H1 (cell line): ENCODE measurements around the gene HNRNPK. TPM values are rescaled to one million over a fixed set of nuclear protein-coding genes. Genes with fewer than 3 reads are reported as not detected.

Experiments used
- CTCF ChIA-PET: fragments of 300-600 bp; sonication (Branson Sonifier 250); formaldehyde crosslinking; loops from one replicate; lab custom pipeline; 2021; ENCODE audit not compliant: partially characterized antibody; lab: Charles Lee
- POLR2A ChIA-PET: fragments of 300-600 bp; sonication (Branson Sonifier 250); formaldehyde crosslinking; loops from one replicate; lab custom pipeline; 2021; ENCODE audit warnings: inconsistent platforms; ENCODE audit not compliant: partially characterized antibody; lab: Charles Lee
- DNase-seq, 2 experiments: peaks; one replicate each; pipeline versions ENCODE4 v3.0.0 to v3.0.0-alpha.2; 2010 to 2022; ENCODE audit warnings: low spot score in 2 of 2, low read depth in 1 of 2, mixed read lengths in 1 of 2
- FAIRE-seq: peaks from 2 replicates; lab custom pipeline; 2011; peaks lifted over from hg19 to GRCh38; lab: Jason Lieb, UNC
- H2AFZ ChIP-seq: 2 replicates; pipeline ENCODE4 v1.8.1; 2012; ENCODE audit warnings: low read length, inconsistent platforms
- H2AK5ac ChIP-seq: 2 replicates; pipeline ENCODE4 v1.6.1; 2013; ENCODE audit warnings: low read depth, low read length
- H2BK120ac ChIP-seq: replicated peaks from 2 replicates; pipeline ENCODE3; 2013; ENCODE audit warnings: low read depth, low read length, inconsistent platforms
- H2BK12ac ChIP-seq: 2 replicates; pipeline ENCODE4 v1.6.1; 2013; ENCODE audit warnings: low read depth, low read length
- H2BK15ac ChIP-seq: 2 replicates; pipeline ENCODE4 v1.6.1; 2013; ENCODE audit warnings: low read length
- H2BK20ac ChIP-seq: 2 replicates; pipeline ENCODE4 v1.6.1; 2013; ENCODE audit warnings: low read length
- H2BK5ac ChIP-seq: 2 replicates; pipeline ENCODE4 v1.6.1; 2013; ENCODE audit warnings: low read depth, low read length
- H3K14ac ChIP-seq: 2 replicates; pipeline ENCODE4 v1.6.1; 2013; ENCODE audit warnings: inconsistent platforms; ENCODE audit not compliant: insufficient read length
- H3K18ac ChIP-seq: 2 replicates; pipeline ENCODE4 v1.6.1; 2013; ENCODE audit warnings: low read length; ENCODE audit errors: extremely low read depth
- H3K23ac ChIP-seq: 2 replicates; pipeline ENCODE4 v1.6.1; 2013; ENCODE audit warnings: inconsistent platforms; ENCODE audit not compliant: insufficient read length
- H3K23me2 ChIP-seq: 2 replicates; pipeline ENCODE4 v1.6.1; 2013; ENCODE audit warnings: low read depth, low read length
- H3K27ac ChIP-seq: 2 replicates; pipeline ENCODE4 v1.6.1; 2011; ENCODE audit warnings: low read depth, low read length, inconsistent platforms
- H3K27me3 ChIP-seq, 4 experiments: replicated peaks in 1 of 4; 1 replicate in 1 of 4; 2 replicates in 3 of 4; pipeline versions ENCODE4 v1.6.1 to v1.8.1; 2011 to 2013; ENCODE audit warnings: low read length in 3 of 4, mild to moderate bottlenecking in 3 of 4, inconsistent platforms in 2 of 4, mixed read lengths in 2 of 4, moderate library complexity in 1 of 4; ENCODE audit not compliant: control insufficient read depth in 3 of 4, insufficient read depth in 3 of 4; ENCODE audit errors: extremely low read depth in 1 of 4
- H3K36me3 ChIP-seq, 4 experiments: 2 replicates each; pipeline versions ENCODE4 v1.6.1 to v1.8.1; 2011 to 2013; ENCODE audit warnings: mild to moderate bottlenecking in 4 of 4, low read length in 3 of 4, moderate library complexity in 2 of 4, control low read depth in 1 of 4, inconsistent platforms in 1 of 4; ENCODE audit not compliant: insufficient read depth in 4 of 4, control insufficient read depth in 2 of 4
- H3K4ac ChIP-seq: replicated peaks from 2 replicates; pipeline ENCODE3; 2013; ENCODE audit warnings: low read length, low read depth, mixed read lengths, inconsistent platforms; ENCODE audit not compliant: insufficient read length
- H3K4me1 ChIP-seq, 4 experiments: replicated peaks in 1 of 4; 1 replicate in 1 of 4; 2 replicates in 3 of 4; pipeline versions ENCODE4 v1.6.1 to v1.8.1; 2011 to 2013; ENCODE audit warnings: low read length in 3 of 4, inconsistent platforms in 2 of 4, mixed read lengths in 1 of 4; ENCODE audit not compliant: insufficient read depth in 4 of 4, control insufficient read depth in 3 of 4
- H3K4me2 ChIP-seq, 2 experiments: 2 replicates each; pipeline versions ENCODE4 v1.6.1 to v1.8.1; 2011 to 2013; ENCODE audit warnings: low read depth in 2 of 2, low read length in 2 of 2, control low read depth in 1 of 2, inconsistent platforms in 1 of 2, mild to moderate bottlenecking in 1 of 2; ENCODE audit not compliant: insufficient read depth in 1 of 2
- H3K4me3 ChIP-seq, 4 experiments: fragments of 200-600, 300-600 bp in 1 of 4; sonication (generic), shearing (Covaris generic), sonication (Bioruptor Twin) in 1 of 4; 2 replicates each; pipeline versions ENCODE4 v1.5.1 to v1.8.1; 2011 to 2016; ENCODE audit warnings: low read length in 4 of 4, low read depth in 3 of 4, control low read depth in 2 of 4, inconsistent platforms in 2 of 4, mild to moderate bottlenecking in 2 of 4, mixed read lengths in 1 of 4, moderate library complexity in 1 of 4; ENCODE audit not compliant: insufficient read depth in 2 of 4; ENCODE audit errors: extremely low read depth in 1 of 4
- H3K56ac ChIP-seq: replicated peaks from 2 replicates; pipeline ENCODE3; 2013; ENCODE audit warnings: low read depth, mild to moderate bottlenecking, mixed read lengths, low read length, inconsistent platforms; ENCODE audit not compliant: insufficient read length
- H3K79me1 ChIP-seq: 2 replicates; pipeline ENCODE4 v1.6.1; 2013; ENCODE audit warnings: low read depth, low read length, control low read depth
- H3K79me2 ChIP-seq, 2 experiments: 2 replicates each; pipeline versions ENCODE4 v1.6.1 to v1.8.1; 2012 to 2013; ENCODE audit warnings: low read length in 2 of 2, mild to moderate bottlenecking in 2 of 2, inconsistent platforms in 1 of 2; ENCODE audit not compliant: insufficient read depth in 2 of 2, control insufficient read depth in 1 of 2
- H3K9ac ChIP-seq, 4 experiments: replicated peaks in 1 of 4; 1 replicate in 1 of 4; 2 replicates in 3 of 4; pipeline versions ENCODE4 v1.6.1 to v1.8.1; 2011 to 2013; ENCODE audit warnings: low read depth in 3 of 4, low read length in 3 of 4, control low read depth in 2 of 4, mild to moderate bottlenecking in 2 of 4, moderate library complexity in 2 of 4, inconsistent platforms in 1 of 4; ENCODE audit errors: extremely low read depth in 1 of 4
- H3K9me3 ChIP-seq, 2 experiments: 2 replicates each; pipeline versions ENCODE4 v1.6.1 to v1.8.1; 2012 to 2013; ENCODE audit warnings: mild to moderate bottlenecking in 2 of 2, moderate library complexity in 2 of 2, control low read depth in 1 of 2, inconsistent platforms in 1 of 2, low read depth in 1 of 2, low read length in 1 of 2, mixed read lengths in 1 of 2; ENCODE audit not compliant: insufficient read depth in 2 of 2
- H4K20me1 ChIP-seq, 2 experiments: replicated peaks in 1 of 2; 2 replicates each; pipeline versions ENCODE3 to v1.8.1; 2011 to 2013; ENCODE audit warnings: inconsistent platforms in 2 of 2, low read length in 2 of 2, mild to moderate bottlenecking in 1 of 2; ENCODE audit not compliant: insufficient read depth in 2 of 2, control insufficient read depth in 1 of 2
- H4K5ac ChIP-seq: 2 replicates; pipeline ENCODE4 v1.6.1; 2013; ENCODE audit warnings: low read length, low read depth, mixed read lengths, inconsistent platforms; ENCODE audit not compliant: insufficient read length
- H4K8ac ChIP-seq: 2 replicates; pipeline ENCODE4 v1.8.0; 2013; ENCODE audit warnings: mild to moderate bottlenecking, moderate library complexity, low read length, inconsistent platforms; ENCODE audit not compliant: insufficient read depth; ENCODE audit errors: extremely low read depth
- H4K91ac ChIP-seq: replicated peaks from 2 replicates; pipeline ENCODE3; 2013; ENCODE audit warnings: low read length, mixed read lengths, inconsistent platforms; ENCODE audit not compliant: insufficient read length
- CHD2 ChIP-seq: IDR thresholded peaks from 2 replicates; pipeline ENCODE4 v1.6.1; 2012; ENCODE audit warnings: low read length, improper control_type of control experiment
- CREB1 ChIP-seq: IDR thresholded peaks from 2 replicates; pipeline ENCODE4 v1.6.1; 2012; ENCODE audit warnings: inconsistent platforms
- HDAC6 ChIP-seq: IDR thresholded peaks from one replicate; pipeline ENCODE4 v1.7.1; 2012; ENCODE audit warnings: low read depth, mild to moderate bottlenecking, inconsistent platforms, low read length, moderate library complexity
- KDM1A ChIP-seq: fragments of 200-600, 300-600 bp; sonication (generic); IDR thresholded peaks from 2 replicates; pipeline ENCODE4 v1.7.1; 2016; ENCODE audit warnings: mild to moderate bottlenecking, low read length, borderline replicate concordance
- KDM4A ChIP-seq: IDR thresholded peaks from one replicate; pipeline ENCODE4 v1.7.1; 2012; ENCODE audit warnings: low read depth, mild to moderate bottlenecking, moderate library complexity, low read length, inconsistent platforms; ENCODE audit not compliant: severe bottlenecking
- NRF1 ChIP-seq: IDR thresholded peaks from 2 replicates; pipeline ENCODE4 v1.6.1; 2011; ENCODE audit warnings: mild to moderate bottlenecking, low read depth, low read length, improper control_type of control experiment
- POLR2AphosphoS5 ChIP-seq: IDR thresholded peaks from 2 replicates; pipeline ENCODE4 v1.6.1; 2011; ENCODE audit warnings: low read depth, low read length
- RFX5 ChIP-seq: IDR thresholded peaks from 2 replicates; pipeline ENCODE4 v1.6.1; 2011; ENCODE audit warnings: low read depth, low read length, improper control_type of control experiment, borderline replicate concordance
- RXRA ChIP-seq: IDR thresholded peaks from 2 replicates; pipeline ENCODE4 v1.6.1; 2011; ENCODE audit warnings: low read depth, mild to moderate bottlenecking, low read length, moderate library complexity; ENCODE audit not compliant: insufficient read depth
- SAP30 ChIP-seq: fragments of 300-600 bp; sonication (generic); IDR thresholded peaks from 2 replicates; pipeline ENCODE4 v1.7.1; 2012; ENCODE audit warnings: low read length, moderate library complexity, mild to moderate bottlenecking, inconsistent platforms; ENCODE audit not compliant: insufficient read depth, insufficient replicate concordance
- SIN3A ChIP-seq, 2 experiments: IDR thresholded peaks in 1 of 2; conservative IDR thresholded peaks in 1 of 2; 2 replicates each; pipeline ENCODE4 v1.6.1; 2011 to 2012; ENCODE audit warnings: low read length in 2 of 2, improper control_type of control experiment in 1 of 2, low read depth in 1 of 2, mild to moderate bottlenecking in 1 of 2
- SP2 ChIP-seq: IDR thresholded peaks from 2 replicates; pipeline ENCODE4 v1.6.1; 2012; ENCODE audit warnings: mild to moderate bottlenecking, low read length, inconsistent platforms
- TCF12 ChIP-seq: IDR thresholded peaks from 2 replicates; pipeline ENCODE4 v1.6.1; 2011; ENCODE audit warnings: low read depth, mild to moderate bottlenecking, low read length
- WGBS, 2 experiments: shearing (Covaris generic) in 1 of 2; methylation state at CpG; one replicate each; pipeline versions ENCODE4 v1.1.6 to v1.1.7; 2013 to 2015; ENCODE audit warnings: low lambda C conversion rate in 2 of 2, mixed read lengths in 2 of 2, inconsistent platforms in 1 of 2, low coverage in 1 of 2, missing lambda C conversion rate in 1 of 2; ENCODE audit not compliant: insufficient replicate concordance in 2 of 2, insufficient coverage in 1 of 2, insufficient read length in 1 of 2; ENCODE audit errors: extremely low coverage in 1 of 2, missing lambda C conversion rate in 1 of 2; 5-methylcytosine and 5-hydroxymethylcytosine counted together
- polyA plus RNA-seq, 7 experiments: library from polyadenylated mRNA; depleted of rRNA in 3 of 7; stranded (reverse) in 5 of 7; unstranded in 2 of 7; fragments of >200 nt in 5 of 7; fragments of 200-250 nt in 2 of 7; gene quantifications; 1 replicate in 5 of 7; 2 replicates in 1 of 7; 4 replicates in 1 of 7; pipeline versions ENCODE4 v1.2.1 to v1.2.3, GENCODE V29; 2011 to 2013; ENCODE audit warnings: missing spikeins in 2 of 7, mixed read lengths in 2 of 7
- total RNA-seq: library from RNA; stranded (reverse); fragmentation: NEBNext Ultra II Directional; extraction: Animal tissue kit (Norgen Biotek cat#: 25700); gene quantifications from 2 replicates; pipeline ENCODE4 v1.2.1, GENCODE V29; 2021
- TF ChIP-seq, protein P1 (sequence below): IDR thresholded peaks from 2 replicates; pipeline ENCODE4 v1.6.1; 2011; ENCODE audit warnings: low read length, improper control_type of control experiment

The HNRNPK gene
- total and polyA plus RNA-seq, 2 of the 8 experiments (the other 6 are each of a cell fraction or from before 2014, with no cell fraction given), result 414 to 887 TPM

DNA sequence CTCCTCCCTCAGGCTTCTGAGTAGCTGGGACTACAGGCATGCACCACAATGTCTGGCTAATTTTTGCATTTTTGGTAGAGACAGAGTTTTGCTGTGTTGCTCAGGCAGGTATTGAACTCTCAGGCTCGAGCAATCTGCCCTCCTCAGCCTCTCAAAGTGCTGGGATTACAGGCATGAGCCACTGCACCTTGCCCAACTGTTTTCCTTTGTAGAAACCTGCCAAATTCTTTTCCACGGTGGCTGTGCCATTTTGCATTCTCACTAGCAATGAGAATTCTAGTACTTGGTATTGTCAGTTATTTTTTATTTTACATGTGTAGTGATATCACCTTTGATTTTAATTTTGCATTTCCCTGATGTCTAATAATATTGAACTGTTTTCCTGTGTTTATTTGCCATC, 8.4 kb upstream of the HNRNPK start:
- H2BK12ac ChIP-seq, result no peak overlapping the region
- no peak overlapping the region for H4K5ac ChIP-seq
- no peak overlapping the region for H3K27ac ChIP-seq
- H3K9me3 ChIP-seq, result no peaks in the 10 kb centered on the region
- H3K4me1 ChIP-seq, result no peaks in the 10 kb centered on the region; a peak in 1 of 7 replicates
- no peak overlapping the region for H2BK5ac ChIP-seq
- H3K23ac ChIP-seq, result no peak overlapping the region
- DNase-seq (no peak), FAIRE-seq (no peak)
- H2BK120ac ChIP-seq, result no peak overlapping the region
- WGBS, 2 experiments, result 91% methylated on average over 2 of the region's 2 CpGs; no CpG with 5 or more reads in 1 of the 2 experiments
- no peak overlapping the region for H2AFZ ChIP-seq
- no peaks in the 10 kb centered on the region for H3K27me3 ChIP-seq
- H2AK5ac ChIP-seq, result no peak overlapping the region
- ChIA-PET POLR2A (no interaction called here), CTCF (no interaction called here)
- peaks cover 0 to 83% of the 10 kb centered on the region in 2 experiments for H3K79me2 ChIP-seq
- no peaks in the 10 kb centered on the region for H4K20me1 ChIP-seq
- H4K91ac ChIP-seq, result no peak overlapping the region
- peaks cover 0 to 20% (median 4%) of the 10 kb centered on the region in 4 experiments; a peak in 3 of 8 replicates for H3K36me3 ChIP-seq
- H2BK15ac ChIP-seq, result no peak overlapping the region
- no peaks in the 10 kb centered on the region for H3K23me2 ChIP-seq
- no peak overlapping the region for H4K8ac ChIP-seq
- no peak overlapping the region for H3K14ac ChIP-seq
- H3K18ac ChIP-seq, result no peak overlapping the region
- no peak overlapping the region for H3K56ac ChIP-seq
- no peak overlapping the region for H3K9ac ChIP-seq
- peaks cover 4% of the 10 kb centered on the region for H3K79me1 ChIP-seq
- H3K4me3 ChIP-seq, result no peak overlapping the region
- H3K4me2 ChIP-seq, result no peak overlapping the region
- H3K4ac ChIP-seq, result no peak overlapping the region
- no peak overlapping the region for H2BK20ac ChIP-seq
- no peak for TF ChIP-seq SAP30
- no peak for TF ChIP-seq CREB1
- no peak for TF ChIP-seq HDAC6
- no peak for TF ChIP-seq CHD2
- TF ChIP-seq SP2, result no peak
- no peak for TF ChIP-seq KDM4A
- TF ChIP-seq, protein P1, sequence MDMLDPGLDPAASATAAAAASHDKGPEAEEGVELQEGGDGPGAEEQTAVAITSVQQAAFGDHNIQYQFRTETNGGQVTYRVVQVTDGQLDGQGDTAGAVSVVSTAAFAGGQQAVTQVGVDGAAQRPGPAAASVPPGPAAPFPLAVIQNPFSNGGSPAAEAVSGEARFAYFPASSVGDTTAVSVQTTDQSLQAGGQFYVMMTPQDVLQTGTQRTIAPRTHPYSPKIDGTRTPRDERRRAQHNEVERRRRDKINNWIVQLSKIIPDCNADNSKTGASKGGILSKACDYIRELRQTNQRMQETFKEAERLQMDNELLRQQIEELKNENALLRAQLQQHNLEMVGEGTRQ, result no peak
- TF ChIP-seq RXRA, result no peak
- TF ChIP-seq RFX5, result no peak
- TF ChIP-seq POLR2AphosphoS5, result no peak
- no peak for TF ChIP-seq NRF1
- TF ChIP-seq KDM1A, result no peak
- TF ChIP-seq SIN3A (conservative IDR thresholded peaks at IDR 0.05 in 1 of 2, IDR thresholded peaks at IDR 0.05 in 1 of 2; ENCODE audit: low read depth in 1 of 2, low read length in 2 of 2), result no peak
- TF ChIP-seq TCF12, result no peak
